OCI-LY3 (cell line): Measurements from ENCODE around the gene CNDP1.

Source experiments
- CTCF ChIP-seq: fragments of 200-600, 300-600 bp; sonication (generic); IDR thresholded peaks from 2 replicates; pipeline ENCODE4 v1.5.1; 2014; ENCODE audit warnings: antibody characterized with exemption, low read length, low read depth
- EZH2phosphoT487 ChIP-seq: fragments of 200-600 bp; shearing (Covaris generic); IDR thresholded peaks from 2 replicates; pipeline ENCODE4 v1.6.1; 2018; ENCODE audit warnings: antibody characterized with exemption, mixed run types, low read depth

- TF ChIP-seq CTCF (no peak), EZH2phosphoT487 (no peak)
Observed at GRCh38 chr18:74541703-74542555, 7.6 kb downstream of the CNDP1 start.
